Measurements from ENCODE around the gene RFT1.

DNA sequence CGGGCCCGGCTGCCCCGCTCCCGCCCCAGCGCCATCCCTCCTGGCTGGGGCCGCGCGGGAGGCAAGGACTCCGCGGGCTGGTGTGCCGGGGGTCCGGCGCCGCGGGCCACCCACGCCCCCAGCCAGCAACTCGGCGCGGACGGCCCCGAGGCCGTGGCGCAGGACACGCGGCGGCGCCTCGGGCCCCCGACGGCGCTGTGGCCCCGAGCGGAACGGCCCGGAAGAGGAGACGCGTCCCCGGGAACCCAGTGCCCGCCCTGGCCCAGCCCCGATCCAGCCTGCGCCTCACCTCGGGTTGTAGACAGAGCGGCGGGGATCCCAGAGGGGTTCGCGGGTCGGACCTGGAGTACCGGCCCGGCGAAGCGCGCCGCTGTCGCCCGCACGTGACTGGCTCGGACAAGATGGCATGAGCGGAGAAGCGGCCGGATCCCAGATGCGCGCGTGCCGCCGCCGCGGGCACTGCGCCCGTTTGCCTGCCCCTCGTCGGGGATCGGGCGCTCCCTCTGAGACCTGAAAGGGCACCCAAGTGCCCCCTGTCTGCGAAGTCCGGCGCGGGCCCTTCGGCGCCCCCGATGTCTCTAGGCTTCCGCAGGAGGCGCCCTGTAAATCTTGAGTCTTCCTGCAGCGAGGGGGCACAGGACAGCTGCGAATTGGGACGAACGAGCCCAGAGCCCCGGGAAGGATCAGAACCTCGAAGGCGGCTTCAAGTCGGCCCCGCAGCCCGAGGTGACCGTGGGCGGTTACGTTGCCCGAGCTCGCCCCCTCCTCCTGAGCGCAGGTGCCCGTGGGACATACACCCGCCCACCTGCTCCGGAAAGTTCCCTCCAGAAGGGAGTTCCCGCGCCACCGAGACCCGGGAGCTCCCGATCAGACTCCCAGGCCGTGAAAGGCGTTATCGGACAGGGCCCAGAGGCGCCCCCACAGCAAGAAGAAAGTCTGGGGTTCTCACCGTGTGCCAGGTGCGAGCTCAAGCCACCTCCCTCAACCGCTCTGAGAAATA is 83.8 kb downstream of the RFT1 start:
- TF ChIP-seq CTCF (IDR thresholded peaks at IDR 0.05; ENCODE audit: insufficient read depth, low read length, poor library complexity, severe bottlenecking) = peak; percentile 81
- no peak for TF ChIP-seq EZH2phosphoT487 (conservative IDR thresholded peaks at IDR 0.05; ENCODE audit: low read length)
